Suprapubic skin (tissue), 4 donors: Measurements from ENCODE around the gene TMPRSS7. TPM values are rescaled to one million over a fixed set of nuclear protein-coding genes. Genes with fewer than 3 reads are reported as not detected.

Source experiments
- DNase-seq, 2 donors: peaks; one replicate each; pipeline ENCODE4 v3.0.0-alpha.2; 2019; ENCODE audit warnings: low spot score in 2 of 2
- H3K27ac ChIP-seq: fragments of 200-600 bp; sonication (generic); one replicate; pipeline ENCODE4 v1.5.1; 2019
- H3K27me3 ChIP-seq: fragments of 200-600 bp; sonication (generic); one replicate; pipeline ENCODE4 v1.5.1; 2019
- H3K36me3 ChIP-seq: fragments of 200-600 bp; sonication (generic); one replicate; pipeline ENCODE4 v1.5.1; 2019
- H3K4me1 ChIP-seq: fragments of 200-600 bp; sonication (generic); one replicate; pipeline ENCODE4 v1.5.1; 2019
- H3K4me3 ChIP-seq: fragments of 200-600 bp; sonication (generic); one replicate; pipeline ENCODE4 v1.5.1; 2019; ENCODE audit warnings: mild to moderate bottlenecking
- H3K9me3 ChIP-seq: fragments of 200-600 bp; sonication (generic); one replicate; pipeline ENCODE4 v1.5.1; 2019
- EP300 ChIP-seq: sonication (generic); formaldehyde crosslinking; IDR thresholded peaks from one replicate; pipeline ENCODE4 v1.6.1; 2017; ENCODE audit warnings: antibody characterized with exemption
- POLR2A ChIP-seq, 2 donors: fragments of 450-650 bp; IDR thresholded peaks; one replicate each; pipeline ENCODE4 v1.6.1; 2017; ENCODE audit warnings: antibody characterized with exemption in 2 of 2, mild to moderate bottlenecking in 2 of 2, moderate library complexity in 2 of 2
- POLR2AphosphoS5 ChIP-seq, 3 donors: sonication (generic); formaldehyde crosslinking; IDR thresholded peaks; one replicate each; pipeline ENCODE4 v1.6.1; 2017; ENCODE audit warnings: antibody characterized with exemption in 3 of 3
- WGBS: methylation state at CpG from one replicate; pipeline ENCODE4 v1.1.5; 2018; 5-methylcytosine and 5-hydroxymethylcytosine counted together
- total RNA-seq, 4 donors: library from RNA; depleted of rRNA; stranded (reverse); fragments of >200 nt; gene quantifications; one replicate each; pipeline ENCODE4 v1.1.0, GENCODE V29; 2016
- TF ChIP-seq, protein P1 (sequence below), 2 donors: fragments of 200-600 bp in 1 of 2; fragments of 450-650 bp in 1 of 2; sonication (generic) in 1 of 2; IDR thresholded peaks; one replicate each; pipeline ENCODE4 v1.5.1; 2016 to 2019; ENCODE audit warnings: antibody characterized with exemption in 2 of 2, mild to moderate bottlenecking in 1 of 2, moderate library complexity in 1 of 2

The TMPRSS7 gene
- total RNA-seq, 4 donors from 2014 or later, result 0.40 to 1.0 (median 0.49) TPM; not detected in 1

DNA sequence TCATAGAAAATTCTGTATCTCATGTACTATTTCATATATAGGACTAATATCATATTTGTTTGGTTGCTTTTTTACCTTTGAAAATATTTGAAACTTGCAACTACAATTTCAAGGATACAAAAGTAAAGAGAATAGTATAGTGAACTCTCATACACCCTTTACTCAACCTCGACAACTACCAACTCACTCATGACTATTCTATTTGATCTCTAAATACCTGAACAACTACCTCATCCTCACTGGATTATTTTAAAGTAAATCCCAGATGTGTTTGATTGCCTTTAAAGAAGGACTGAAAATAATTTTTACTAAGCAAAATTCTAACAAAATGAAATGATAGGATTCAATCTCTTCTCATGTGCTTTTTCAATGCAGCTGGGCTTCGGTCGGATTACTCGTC, 12.1 kb downstream of the TMPRSS7 start:
- Histone ChIP-seq H3K36me3 (no peaks in the 10 kb centered on the region), H3K4me3 (no peak overlapping the region), H3K4me1 (peaks cover 8% of the 10 kb centered on the region), H3K27ac (no peak overlapping the region), H3K9me3 (no peaks in the 10 kb centered on the region), H3K27me3 (no peaks in the 10 kb centered on the region)
- no peak for DNase-seq
- TF ChIP-seq POLR2A (IDR thresholded peaks at IDR 0.05) (no peak), EP300 (no peak), POLR2AphosphoS5 (IDR thresholded peaks at IDR 0.05) (no peak)
- TF ChIP-seq, protein P1, sequence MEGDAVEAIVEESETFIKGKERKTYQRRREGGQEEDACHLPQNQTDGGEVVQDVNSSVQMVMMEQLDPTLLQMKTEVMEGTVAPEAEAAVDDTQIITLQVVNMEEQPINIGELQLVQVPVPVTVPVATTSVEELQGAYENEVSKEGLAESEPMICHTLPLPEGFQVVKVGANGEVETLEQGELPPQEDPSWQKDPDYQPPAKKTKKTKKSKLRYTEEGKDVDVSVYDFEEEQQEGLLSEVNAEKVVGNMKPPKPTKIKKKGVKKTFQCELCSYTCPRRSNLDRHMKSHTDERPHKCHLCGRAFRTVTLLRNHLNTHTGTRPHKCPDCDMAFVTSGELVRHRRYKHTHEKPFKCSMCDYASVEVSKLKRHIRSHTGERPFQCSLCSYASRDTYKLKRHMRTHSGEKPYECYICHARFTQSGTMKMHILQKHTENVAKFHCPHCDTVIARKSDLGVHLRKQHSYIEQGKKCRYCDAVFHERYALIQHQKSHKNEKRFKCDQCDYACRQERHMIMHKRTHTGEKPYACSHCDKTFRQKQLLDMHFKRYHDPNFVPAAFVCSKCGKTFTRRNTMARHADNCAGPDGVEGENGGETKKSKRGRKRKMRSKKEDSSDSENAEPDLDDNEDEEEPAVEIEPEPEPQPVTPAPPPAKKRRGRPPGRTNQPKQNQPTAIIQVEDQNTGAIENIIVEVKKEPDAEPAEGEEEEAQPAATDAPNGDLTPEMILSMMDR (IDR thresholded peaks at IDR 0.05), result no peak
- WGBS, result 61% methylated on average over 4 of the region's 4 CpGs

DNA sequence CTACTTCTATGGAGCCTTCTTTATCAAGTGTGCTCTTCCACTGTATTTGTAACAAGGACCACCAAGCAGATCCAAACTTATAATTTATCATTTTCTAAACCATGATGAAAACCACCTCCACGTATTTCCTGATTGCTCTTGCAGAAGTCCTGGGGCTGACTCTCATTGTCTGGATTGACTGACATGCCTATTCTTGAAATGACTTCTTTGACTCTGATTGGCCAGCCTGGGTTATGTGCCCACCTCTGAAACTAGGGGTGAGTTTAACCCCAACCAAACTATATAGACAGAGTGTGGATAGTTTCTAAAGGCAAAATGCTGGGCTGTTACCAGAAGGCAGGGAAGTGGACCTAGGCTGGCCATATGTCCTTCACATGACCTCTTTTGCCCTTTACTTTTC, 12.7 kb downstream of the TMPRSS7 start:
- WGBS, result 68% methylated on average over 1 of the region's 1 CpG
- peaks cover 8% of the 10 kb centered on the region for H3K4me1 ChIP-seq
- no peaks in the 10 kb centered on the region for H3K9me3 ChIP-seq
- DNase-seq, result no peak
- no peaks in the 10 kb centered on the region for H3K27me3 ChIP-seq
- no peaks in the 10 kb centered on the region for H3K36me3 ChIP-seq
- H3K4me3 ChIP-seq, result no peak overlapping the region
- TF ChIP-seq POLR2A (IDR thresholded peaks at IDR 0.05), result no peak
- TF ChIP-seq, protein P1 (IDR thresholded peaks at IDR 0.05), result no peak
- no peak for TF ChIP-seq POLR2AphosphoS5 (IDR thresholded peaks at IDR 0.05)
- no peak for TF ChIP-seq EP300
- H3K27ac ChIP-seq, result no peak overlapping the region

DNA sequence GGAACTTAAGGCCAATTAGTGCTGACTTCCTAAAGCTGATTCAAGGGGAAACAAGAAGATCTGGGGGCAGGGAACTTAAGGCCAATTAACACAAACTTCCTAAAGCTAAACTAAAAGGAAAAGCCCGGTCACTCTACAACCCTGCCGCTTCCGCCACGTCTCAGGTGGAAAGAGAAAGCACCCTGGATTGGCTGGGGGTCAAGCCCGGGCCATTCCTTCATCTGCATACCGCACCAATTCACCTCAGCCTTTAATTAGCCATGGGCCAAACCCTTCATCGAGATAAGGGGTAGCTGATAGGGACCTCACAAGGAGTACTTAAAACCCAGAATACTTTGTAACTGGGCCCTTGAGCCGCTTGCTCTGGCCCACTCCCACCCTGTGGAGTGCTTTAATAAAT, 14.4 kb downstream of the TMPRSS7 start:
- TF ChIP-seq, protein P1 (IDR thresholded peaks at IDR 0.05), result no peak
- TF ChIP-seq POLR2A (IDR thresholded peaks at IDR 0.05) (no peak), POLR2AphosphoS5 (IDR thresholded peaks at IDR 0.05) (no peak), EP300 (no peak)
- no peak overlapping the region for H3K27ac ChIP-seq
- DNase-seq, result no peak
- WGBS, result 70% methylated on average over 8 of the region's 8 CpGs
- no peak overlapping the region for H3K4me3 ChIP-seq
- H3K36me3 ChIP-seq, result no peaks in the 10 kb centered on the region
- no peaks in the 10 kb centered on the region for H3K27me3 ChIP-seq
- H3K4me1 ChIP-seq, result no peaks in the 10 kb centered on the region
- no peaks in the 10 kb centered on the region for H3K9me3 ChIP-seq

DNA sequence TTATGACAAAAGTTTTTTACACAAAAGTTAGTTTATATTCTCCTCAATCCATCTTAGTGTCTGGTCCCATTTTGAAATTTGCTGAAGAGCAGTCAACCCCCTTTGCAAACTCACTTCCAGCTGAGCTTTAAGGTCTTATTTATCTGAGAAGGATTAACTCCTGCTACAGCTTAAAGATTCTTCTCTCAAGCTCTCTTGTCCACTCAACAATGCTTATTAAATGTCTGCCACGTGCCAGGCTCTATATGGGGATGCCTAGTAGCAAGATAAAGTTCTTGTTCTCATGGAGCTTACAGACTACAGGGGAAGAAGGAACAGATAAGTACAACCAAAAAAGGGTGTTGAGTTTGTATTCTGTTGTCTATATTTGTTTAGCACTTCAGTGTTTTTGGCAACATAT, 18.7 kb downstream of the TMPRSS7 start:
- 62% methylated on average over 1 of the region's 1 CpG for WGBS
- H3K27me3 ChIP-seq, result no peaks in the 10 kb centered on the region
- TF ChIP-seq POLR2A (IDR thresholded peaks at IDR 0.05) (no peak), EP300 (no peak)
- TF ChIP-seq, protein P1 (IDR thresholded peaks at IDR 0.05), result no peak

DNA sequence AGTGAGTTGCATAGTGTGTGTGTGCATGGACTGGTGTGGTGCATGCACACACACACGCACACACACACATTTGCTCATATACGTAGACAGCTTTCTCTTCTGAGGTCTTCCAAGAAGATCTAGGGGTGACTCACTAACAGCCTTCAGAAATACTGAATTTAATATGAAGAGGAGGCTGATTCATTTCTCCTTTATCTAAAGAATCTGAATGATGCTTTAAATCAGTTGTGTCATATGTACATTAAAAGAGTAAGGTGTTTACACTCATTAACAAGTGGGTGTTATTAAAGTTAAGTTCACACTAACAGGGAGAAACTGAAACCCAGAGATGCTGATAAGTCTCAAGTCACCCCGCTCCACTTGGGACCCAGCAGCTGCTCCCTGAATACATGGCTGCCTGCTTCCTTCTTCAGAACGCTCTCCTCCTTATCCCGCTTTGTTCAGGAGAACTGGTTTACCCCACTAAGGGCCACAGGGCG, 22.0 kb downstream of the TMPRSS7 start:
- Histone ChIP-seq H3K4me1 (no peaks in the 10 kb centered on the region), H3K36me3 (no peaks in the 10 kb centered on the region), H3K27ac (no peak overlapping the region), H3K4me3 (no peak overlapping the region), H3K27me3 (no peaks in the 10 kb centered on the region), H3K9me3 (no peaks in the 10 kb centered on the region)
- no peak for TF ChIP-seq EP300
- TF ChIP-seq, protein P1 (IDR thresholded peaks at IDR 0.05), result no peak
- no peak for TF ChIP-seq POLR2A (IDR thresholded peaks at IDR 0.05)
- no peak for TF ChIP-seq POLR2AphosphoS5 (IDR thresholded peaks at IDR 0.05)
- WGBS, result 71% methylated on average over 6 of the region's 6 CpGs
- DNase-seq, result no peak

More for the DNA sequence above, 18.7 kb downstream of the TMPRSS7 start:
- Histone ChIP-seq H3K27ac (no peak overlapping the region), H3K4me3 (no peak overlapping the region), H3K4me1 (no peaks in the 10 kb centered on the region), H3K9me3 (no peaks in the 10 kb centered on the region), H3K36me3 (no peaks in the 10 kb centered on the region)
- DNase-seq, result no peak
